Renal cortex interstitium (tissue), 11 donors: ENCODE results near the gene C1QTNF1. TPM values are rescaled to one million over a fixed set of nuclear protein-coding genes. Genes with fewer than 3 reads are reported as not detected.

Experiments
- DNase-seq, 11 donors: peaks; one replicate each; pipeline ENCODE4 v3.0.0-alpha.2; 2013; ENCODE audit warnings: low read depth in 9 of 11, low spot score in 4 of 11; ENCODE audit errors: extremely low read depth in 1 of 11
- polyA plus RNA-seq, 3 donors: library from polyadenylated mRNA; unstranded; fragments of 120-200 nt; gene quantifications; one replicate each; pipeline ENCODE4 v1.2.1, GENCODE V29; 2013; ENCODE audit not compliant: insufficient read length in 3 of 3

C1QTNF1 gene
- polyA plus RNA-seq, 3 donors: 2.1 to 3.1 (median 2.9) TPM

- no peak for DNase-seq
Measured at GRCh38 chr17:78991017-78991738, 32.8 kb upstream of the C1QTNF1 start.

DNA sequence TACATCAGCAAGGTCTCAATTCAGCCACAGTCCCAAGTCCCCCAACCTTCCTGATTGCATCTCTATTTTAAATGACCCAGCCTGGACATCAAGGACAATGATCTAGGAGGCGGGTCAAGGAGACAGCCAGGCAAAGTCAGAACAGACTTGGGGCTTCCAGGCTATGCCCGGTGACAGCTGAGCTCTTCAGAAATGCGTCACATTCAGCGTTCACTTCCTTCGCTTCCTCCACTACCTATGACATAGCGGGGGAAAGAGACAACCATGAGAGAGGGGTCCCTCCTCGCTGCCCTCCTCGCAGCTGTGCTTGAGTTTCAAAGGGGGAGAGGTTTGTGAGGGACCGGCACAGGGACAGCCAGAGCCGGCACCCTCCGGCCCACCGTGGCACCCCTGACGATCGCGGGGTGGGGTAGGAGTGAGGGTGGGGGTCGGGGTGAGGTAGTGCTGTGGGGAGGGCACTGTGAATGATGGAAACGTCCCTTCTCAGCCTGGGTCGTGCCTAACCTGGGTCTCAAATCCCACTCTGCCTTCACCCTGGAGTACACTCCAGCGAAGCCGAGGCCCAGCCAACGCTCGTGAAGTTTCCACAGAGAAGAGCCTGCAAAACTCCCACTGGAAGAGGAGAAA, 31.9 kb upstream of the C1QTNF1 start:
- DNase-seq: no peak

DNA sequence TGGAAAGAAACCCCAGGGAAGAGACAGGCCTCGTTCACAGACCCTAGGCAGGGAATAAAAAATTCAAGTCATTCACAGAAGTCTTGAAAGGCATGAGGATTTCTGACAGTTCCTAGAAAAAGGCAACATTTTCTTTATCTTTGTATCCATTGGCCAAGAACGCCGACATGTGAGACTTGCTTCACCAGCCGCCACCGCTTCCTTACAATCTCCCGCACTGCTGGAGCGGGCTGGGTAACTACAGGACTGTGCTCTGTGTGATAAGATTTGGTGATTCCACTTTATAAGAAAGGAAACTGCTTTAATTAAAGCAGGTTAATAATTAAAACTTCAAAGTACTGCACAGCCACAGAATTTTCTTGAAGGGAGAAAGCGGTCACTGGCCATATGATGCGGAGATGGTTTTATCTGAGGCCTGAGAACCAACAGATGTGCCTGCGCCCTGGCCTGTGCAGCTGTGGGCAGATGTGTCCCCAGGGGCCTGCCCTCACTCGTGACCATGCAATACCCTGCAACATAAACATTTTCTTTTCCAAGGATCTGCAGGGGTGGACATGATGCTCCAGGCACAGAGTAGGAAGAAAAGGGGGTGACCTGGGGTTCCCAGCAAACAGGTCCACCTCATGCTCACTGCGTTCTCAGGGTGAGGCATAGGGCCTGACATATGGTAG, 31.3 kb upstream of the C1QTNF1 start:
- no peak for DNase-seq

DNA sequence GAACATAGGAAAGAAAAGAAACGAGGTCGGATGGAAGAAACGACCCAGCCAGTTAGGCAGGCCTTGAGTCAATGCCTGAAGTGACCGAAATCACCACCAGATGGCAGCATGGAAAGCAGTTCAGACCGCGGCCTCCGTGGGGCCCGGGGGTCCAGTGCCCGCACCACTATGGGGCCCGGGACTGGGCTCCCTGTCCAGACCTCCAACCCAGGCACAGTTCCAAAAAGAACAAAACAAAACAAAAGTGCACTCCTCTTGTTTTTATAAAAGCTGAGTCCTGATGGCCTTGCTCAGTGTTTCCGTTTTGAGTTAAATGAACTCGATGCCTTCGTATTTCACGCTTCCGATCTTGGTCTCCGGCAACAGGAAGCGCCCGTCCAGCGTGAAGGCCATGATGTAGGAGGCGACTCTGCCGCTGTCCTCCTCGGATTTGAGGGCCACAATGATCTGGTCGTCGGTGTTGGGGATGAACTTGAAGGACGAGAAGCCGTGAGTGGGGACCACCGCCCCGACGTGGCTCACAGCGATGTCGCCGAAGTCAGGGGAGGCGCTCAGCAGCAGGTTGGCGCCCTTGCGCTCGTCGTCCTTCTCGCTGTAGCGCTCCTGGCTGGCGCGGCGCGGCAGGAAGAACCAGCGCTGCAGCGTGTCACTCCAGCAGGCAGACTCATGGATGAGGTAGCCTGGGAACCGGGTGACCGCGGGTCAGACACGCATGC, 30.6 kb upstream of the C1QTNF1 start:
- DNase-seq: no peak

DNA sequence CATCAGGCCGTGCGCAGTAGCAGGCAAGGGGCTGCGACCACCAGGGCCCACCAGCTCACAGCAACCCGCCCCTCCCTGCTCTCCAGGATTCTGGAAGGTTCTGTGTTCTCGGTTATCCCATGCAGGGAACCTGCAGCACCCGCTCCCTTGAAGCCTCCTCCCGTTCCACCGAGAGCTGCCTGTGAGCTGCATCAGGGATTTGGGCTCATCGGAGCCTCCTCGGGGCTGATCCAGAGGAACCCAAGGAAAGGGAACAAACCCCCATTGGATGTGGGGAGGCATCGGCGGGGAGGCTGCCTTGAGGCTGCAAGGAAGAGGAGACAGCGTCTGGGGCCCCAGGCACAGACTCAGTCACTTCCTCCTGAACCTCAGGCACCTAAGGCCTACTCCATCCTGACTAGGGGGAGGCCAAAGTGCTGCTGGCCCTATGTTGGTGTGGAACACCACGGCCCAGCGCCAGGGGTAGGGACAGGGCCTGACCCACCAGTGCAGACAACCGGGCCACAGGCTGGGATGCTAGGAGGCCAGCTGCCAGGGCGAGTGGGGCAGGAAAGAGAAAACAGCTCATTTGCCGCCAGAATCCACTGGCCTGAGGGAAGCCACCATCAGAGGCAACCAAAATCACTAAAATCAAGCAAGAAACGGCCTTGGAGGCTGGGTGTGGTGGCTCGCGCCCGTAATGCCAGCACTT, 29.8 kb upstream of the C1QTNF1 start:
- DNase-seq: no peak

DNA sequence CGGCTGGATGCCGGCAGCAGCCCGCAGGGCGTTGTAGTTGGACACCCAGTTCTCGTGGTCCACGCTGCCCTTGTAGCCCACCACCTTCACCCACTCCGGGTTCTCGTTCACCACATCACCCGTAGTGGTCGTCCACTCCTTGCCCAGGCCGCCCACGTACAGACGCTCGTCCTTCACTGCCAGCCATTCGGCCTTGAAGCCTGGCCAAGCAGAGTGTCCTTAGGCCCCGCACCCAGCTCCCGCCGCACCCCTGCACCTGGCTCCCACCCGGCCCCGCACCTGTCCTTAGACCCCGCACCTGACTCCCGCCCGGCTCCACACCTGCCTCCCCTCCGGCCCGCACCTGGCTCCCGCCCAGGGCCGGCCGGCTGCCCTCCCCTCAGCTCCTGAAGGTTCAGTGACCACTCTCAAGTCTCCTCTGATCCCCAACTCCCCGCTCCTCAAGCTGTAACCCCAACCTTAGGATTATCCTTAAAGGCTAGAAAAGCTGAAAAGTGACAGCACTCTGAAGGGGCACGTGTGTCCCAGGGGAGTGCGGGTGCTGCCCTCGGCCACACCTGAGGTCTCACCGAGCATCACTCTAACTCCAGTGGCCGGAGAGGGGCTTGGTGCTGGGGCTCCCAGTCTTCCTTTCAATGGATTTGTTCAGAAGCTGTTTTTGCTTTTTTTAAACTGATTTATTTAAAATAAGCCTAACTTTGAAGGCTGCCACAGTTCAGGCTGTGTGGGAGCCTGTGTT, 28.8 kb upstream of the C1QTNF1 start:
- no peak for DNase-seq

DNA sequence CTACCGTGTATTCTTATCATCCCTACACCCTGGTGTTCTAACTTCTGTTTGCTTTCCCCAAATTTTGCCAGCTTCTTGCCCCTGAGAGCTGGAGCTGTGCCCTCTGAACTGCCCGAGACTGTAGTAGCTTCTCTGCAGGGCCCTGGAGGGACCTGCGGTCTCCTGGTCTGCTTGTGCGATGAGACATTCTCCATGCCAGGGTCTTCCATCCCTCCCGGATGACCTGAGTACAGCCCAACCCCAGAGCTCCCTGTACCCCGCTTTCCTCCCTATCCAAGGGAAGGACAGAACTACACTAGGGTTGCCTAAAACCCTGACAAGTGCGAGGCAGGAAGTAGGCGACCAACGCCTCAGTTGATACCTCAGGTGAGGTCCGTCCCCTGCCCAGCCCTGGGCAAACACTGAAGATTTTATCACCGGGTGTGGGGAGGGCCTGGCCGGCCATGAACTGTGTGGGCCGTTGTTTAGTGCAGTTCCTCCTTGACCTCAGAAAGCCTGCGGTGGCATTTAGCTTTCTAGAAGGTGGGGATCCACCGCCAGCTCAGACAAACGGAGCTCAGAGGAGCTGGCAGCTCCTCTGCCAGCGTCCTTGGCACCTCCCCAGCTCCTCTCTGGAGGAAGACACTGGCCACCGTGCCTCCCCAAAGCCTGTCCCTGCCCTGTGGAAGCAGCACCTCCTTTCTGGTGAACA, 28.1 kb upstream of the C1QTNF1 start:
- no peak for DNase-seq

- DNase-seq: no peak
Measured at GRCh38 chr17:78996781-78997201, 27.2 kb upstream of the C1QTNF1 start.

DNA sequence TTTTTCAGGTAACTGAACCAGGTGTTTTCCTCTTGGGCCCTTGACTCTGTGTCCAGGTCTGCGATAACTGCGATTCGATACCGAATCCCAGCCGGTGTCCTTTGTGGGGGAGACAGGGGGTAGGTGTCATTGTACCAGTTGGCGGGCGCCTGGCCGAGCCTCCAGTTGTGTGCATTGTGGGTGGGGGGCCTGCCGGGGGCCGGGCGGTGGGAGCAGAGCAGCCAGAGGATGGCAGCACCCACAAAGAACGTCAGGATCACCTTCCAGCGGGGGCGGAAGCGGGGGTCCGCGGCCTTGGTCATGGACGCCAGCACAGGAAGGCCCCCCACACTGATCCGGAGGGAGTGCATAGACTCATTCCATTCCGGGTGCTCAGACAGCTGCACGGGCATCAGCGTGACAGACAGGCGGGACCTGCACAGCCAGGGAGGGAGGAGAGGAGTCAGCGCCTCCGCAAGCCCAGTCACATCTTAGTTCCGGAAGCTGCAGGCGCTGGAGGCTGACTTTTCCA, 26.7 kb upstream of the C1QTNF1 start:
- no peak for DNase-seq

DNA sequence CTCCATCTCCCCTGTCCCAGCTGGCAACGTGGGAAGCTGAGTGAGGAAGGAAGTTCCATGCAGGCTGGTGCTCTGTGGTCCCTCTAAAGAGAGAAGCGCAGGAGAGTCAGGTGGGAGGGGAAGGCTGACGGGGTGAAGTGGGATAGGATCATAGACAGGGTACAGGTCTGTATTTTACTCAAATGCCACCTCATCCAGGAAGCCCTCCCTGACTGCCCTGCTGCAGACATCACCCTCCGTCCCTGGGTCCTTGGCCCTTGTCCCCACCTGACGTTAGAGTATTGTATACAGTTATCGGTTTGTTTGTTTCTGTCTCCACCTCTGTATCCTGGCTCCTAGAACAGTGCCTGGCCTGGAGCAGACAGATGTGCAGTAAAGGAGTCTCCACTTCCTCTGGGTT, 26.1 kb upstream of the C1QTNF1 start:
- DNase-seq: no peak

- no peak for DNase-seq
Measured at GRCh38 chr17:78998311-78999055, 25.5 kb upstream of the C1QTNF1 start.

DNA sequence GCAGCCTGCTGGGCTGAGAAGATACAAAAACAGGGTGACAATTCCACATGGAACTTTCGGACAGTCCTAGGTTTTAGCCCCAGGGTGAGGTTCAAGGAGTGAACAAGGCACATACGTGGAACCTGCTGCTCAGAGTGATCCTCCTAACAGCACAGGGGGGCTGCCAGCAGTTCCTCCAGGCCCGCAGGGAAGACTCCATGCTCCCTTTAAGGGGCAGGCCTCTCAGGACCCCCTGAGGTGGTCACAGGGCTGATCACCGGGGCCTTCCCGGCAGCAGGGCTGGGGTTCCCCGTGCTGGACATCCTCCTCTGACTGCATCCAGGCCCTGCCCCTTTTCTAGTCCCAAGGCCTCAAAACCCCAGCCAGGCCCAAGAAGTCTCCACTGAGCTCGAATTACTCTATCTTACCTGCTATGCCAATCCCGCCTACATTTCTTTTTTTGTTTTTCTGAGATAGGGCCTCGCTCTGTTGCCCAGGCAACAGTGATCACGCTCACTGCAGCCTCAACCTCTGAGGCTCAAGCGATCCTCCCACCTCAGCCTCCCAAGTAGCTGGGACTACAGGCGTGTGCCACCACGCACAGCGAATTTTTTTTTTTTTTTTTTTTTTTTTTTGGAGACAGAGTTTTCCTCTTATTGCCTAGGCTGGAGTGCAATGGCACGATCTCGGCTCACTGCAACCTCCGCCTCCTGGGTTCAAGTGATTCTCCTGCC, 24.8 kb upstream of the C1QTNF1 start:
- no peak for DNase-seq

DNA sequence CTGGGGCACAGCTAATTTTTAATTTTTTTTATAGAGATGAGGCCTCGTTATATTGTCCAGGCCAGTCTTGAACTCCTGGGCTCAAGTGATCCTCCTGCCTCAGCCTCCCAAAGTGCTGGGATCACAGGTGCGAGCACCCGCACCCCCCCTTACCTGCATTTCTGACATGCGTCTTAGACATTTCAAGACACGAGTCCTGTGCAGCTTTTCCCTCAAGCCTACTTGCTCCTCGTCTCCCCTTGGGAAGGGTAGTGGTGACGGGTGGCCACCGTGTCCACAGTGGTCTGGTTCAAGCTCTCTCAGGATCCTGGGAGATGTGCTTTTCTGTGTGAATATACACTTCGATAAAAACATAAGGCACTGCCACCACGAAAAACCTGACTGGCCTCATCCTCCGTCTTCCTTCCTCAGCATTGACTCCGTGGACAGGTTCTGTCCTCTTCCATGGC, 24.0 kb upstream of the C1QTNF1 start:
- no peak for DNase-seq

- DNase-seq: no peak
Measured at GRCh38 chr17:79000396-79001189, 23.4 kb upstream of the C1QTNF1 start.

GRCh38 chr17:79001190-79002020, 22.6 kb upstream of the C1QTNF1 start:
- no peak for DNase-seq
